ENCODE data around the gene SQSTM1. TPM values are rescaled to one million over a fixed set of nuclear protein-coding genes. Genes with fewer than 3 reads are reported as not detected.
A peak's percentile ranks its signal among the peaks of the same experiment; 100 is the strongest.

Gene SQSTM1
- total and polyA plus RNA-seq, 9 of the 15 experiments (the other 6 are each of a cell fraction or from before 2014, with no cell fraction given), result 5.6 to 148 (median 64.0) TPM

- TF ChIP-seq FOSL1 (tag; conservative IDR thresholded peaks at IDR 0.05) (peak; percentile 67; the same call in 1 of the 2 replicates), CBFA2T3 (IDR thresholded peaks at IDR 0.05) (no peak), BCL6 (CRISPR knock-in tag; IDR thresholded peaks at IDR 0.05) (peak; percentile 19; the same call in 1 of the 2 replicates), TEAD2 (tag; IDR thresholded peaks at IDR 0.05) (peak; percentile 75; the same call in 1 of the 2 replicates), GATA2 (CRISPR knock-in tag; IDR thresholded peaks at IDR 0.05) (0 out of 2 replicates have a peak, but pooled peaks have one; percentile 13), ZNF644 (tag; IDR thresholded peaks at IDR 0.05; ENCODE audit: low read depth) (peak; percentile 93), ATF2 (CRISPR knock-in tag; IDR thresholded peaks at IDR 0.05) (no peak), JUN (IDR thresholded peaks at IDR 0.05; ENCODE audit: borderline replicate concordance, low read depth, low read length) (peak; percentile 63; the same call in 1 of the 2 replicates), JUN (CRISPR knock-in tag; IDR thresholded peaks at IDR 0.05; ENCODE audit: borderline replicate concordance) (no peak), KAT2B (IDR thresholded peaks at IDR 0.05; ENCODE audit: low read depth, low read length) (no peak), CREB5 (CRISPR knock-in tag; IDR thresholded peaks at IDR 0.05) (no peak; the same call in 1 of the 2 replicates), MECOM (CRISPR knock-in tag; IDR thresholded peaks at IDR 0.05) (0 out of 2 replicates have a peak, but pooled peaks have one; percentile 54), FOXP1 (CRISPR knock-in tag; IDR thresholded peaks at IDR 0.05) (no peak), MCM3 (IDR thresholded peaks at IDR 0.05) (no peak), HDAC3 (IDR thresholded peaks at IDR 0.05; ENCODE audit: borderline replicate concordance, partially characterized antibody) (peak; percentile 3), PPARD (CRISPR knock-in tag; IDR thresholded peaks at IDR 0.05) (no peak), POLR2B (IDR thresholded peaks at IDR 0.05; ENCODE audit: low read depth, partially characterized antibody) (no peak), ZNF316 (IDR thresholded peaks at IDR 0.05) (peak; percentile 88), TEAD4 (IDR thresholded peaks at IDR 0.05; ENCODE audit: low read length) (no peak), TEAD4 (CRISPR knock-in tag; IDR thresholded peaks at IDR 0.05; ENCODE audit: borderline replicate concordance) (no peak)
- TF ChIP-seq, protein P1, sequence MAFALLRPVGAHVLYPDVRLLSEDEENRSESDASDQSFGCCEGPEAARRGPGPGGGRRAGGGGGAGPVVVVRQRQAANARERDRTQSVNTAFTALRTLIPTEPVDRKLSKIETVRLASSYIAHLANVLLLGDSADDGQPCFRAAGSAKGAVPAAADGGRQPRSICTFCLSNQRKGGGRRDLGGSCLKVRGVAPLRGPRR (CRISPR knock-in tag; IDR thresholded peaks at IDR 0.05), result peak; percentile 94
- TF ChIP-seq, protein P2, sequence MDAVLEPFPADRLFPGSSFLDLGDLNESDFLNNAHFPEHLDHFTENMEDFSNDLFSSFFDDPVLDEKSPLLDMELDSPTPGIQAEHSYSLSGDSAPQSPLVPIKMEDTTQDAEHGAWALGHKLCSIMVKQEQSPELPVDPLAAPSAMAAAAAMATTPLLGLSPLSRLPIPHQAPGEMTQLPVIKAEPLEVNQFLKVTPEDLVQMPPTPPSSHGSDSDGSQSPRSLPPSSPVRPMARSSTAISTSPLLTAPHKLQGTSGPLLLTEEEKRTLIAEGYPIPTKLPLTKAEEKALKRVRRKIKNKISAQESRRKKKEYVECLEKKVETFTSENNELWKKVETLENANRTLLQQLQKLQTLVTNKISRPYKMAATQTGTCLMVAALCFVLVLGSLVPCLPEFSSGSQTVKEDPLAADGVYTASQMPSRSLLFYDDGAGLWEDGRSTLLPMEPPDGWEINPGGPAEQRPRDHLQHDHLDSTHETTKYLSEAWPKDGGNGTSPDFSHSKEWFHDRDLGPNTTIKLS (IDR thresholded peaks at IDR 0.05; ENCODE audit: borderline replicate concordance, low read depth), result peak; percentile 77
- TF ChIP-seq, protein P3, sequence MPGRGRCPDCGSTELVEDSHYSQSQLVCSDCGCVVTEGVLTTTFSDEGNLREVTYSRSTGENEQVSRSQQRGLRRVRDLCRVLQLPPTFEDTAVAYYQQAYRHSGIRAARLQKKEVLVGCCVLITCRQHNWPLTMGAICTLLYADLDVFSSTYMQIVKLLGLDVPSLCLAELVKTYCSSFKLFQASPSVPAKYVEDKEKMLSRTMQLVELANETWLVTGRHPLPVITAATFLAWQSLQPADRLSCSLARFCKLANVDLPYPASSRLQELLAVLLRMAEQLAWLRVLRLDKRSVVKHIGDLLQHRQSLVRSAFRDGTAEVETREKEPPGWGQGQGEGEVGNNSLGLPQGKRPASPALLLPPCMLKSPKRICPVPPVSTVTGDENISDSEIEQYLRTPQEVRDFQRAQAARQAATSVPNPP (IDR thresholded peaks at IDR 0.05; ENCODE audit: borderline replicate concordance, insufficient read depth, insufficient read length), result no peak
Measured at GRCh38 chr5:179819296-179820126, 1.2 kb upstream of the SQSTM1 start (continued).

Measured in K562 (cell line).